H7 (cell line): ENCODE results near the gene VPS51. TPM values are rescaled to one million over a fixed set of nuclear protein-coding genes. Genes with fewer than 3 reads are reported as not detected.

Experiments used
- DNase-seq: peaks from one replicate; pipeline ENCODE4 v3.0.0; 2012
- H3K27me3 ChIP-seq: 2 replicates; pipeline ENCODE4 v1.6.0; 2011; ENCODE audit warnings: mild to moderate bottlenecking, low read length; ENCODE audit not compliant: control insufficient read depth, insufficient read depth
- H3K36me3 ChIP-seq: replicated peaks from 2 replicates; pipeline ENCODE4 v1.5.1; 2011; ENCODE audit warnings: low read length; ENCODE audit not compliant: control insufficient read depth, insufficient read depth
- H3K4me3 ChIP-seq: 2 replicates; pipeline ENCODE4 v1.5.1; 2011; ENCODE audit warnings: low read depth, mild to moderate bottlenecking, control low read depth, low read length, moderate library complexity; ENCODE audit not compliant: insufficient read depth
- total RNA-seq: library from RNA; depleted of rRNA; stranded (reverse); fragments of >200 nt; shearing (Covaris generic); gene quantifications from 2 replicates; pipeline ENCODE4 v1.2.3, GENCODE V29; 2014

Gene VPS51
- total RNA-seq, 1 experiment from 2014 or later, result 162 TPM

DNA sequence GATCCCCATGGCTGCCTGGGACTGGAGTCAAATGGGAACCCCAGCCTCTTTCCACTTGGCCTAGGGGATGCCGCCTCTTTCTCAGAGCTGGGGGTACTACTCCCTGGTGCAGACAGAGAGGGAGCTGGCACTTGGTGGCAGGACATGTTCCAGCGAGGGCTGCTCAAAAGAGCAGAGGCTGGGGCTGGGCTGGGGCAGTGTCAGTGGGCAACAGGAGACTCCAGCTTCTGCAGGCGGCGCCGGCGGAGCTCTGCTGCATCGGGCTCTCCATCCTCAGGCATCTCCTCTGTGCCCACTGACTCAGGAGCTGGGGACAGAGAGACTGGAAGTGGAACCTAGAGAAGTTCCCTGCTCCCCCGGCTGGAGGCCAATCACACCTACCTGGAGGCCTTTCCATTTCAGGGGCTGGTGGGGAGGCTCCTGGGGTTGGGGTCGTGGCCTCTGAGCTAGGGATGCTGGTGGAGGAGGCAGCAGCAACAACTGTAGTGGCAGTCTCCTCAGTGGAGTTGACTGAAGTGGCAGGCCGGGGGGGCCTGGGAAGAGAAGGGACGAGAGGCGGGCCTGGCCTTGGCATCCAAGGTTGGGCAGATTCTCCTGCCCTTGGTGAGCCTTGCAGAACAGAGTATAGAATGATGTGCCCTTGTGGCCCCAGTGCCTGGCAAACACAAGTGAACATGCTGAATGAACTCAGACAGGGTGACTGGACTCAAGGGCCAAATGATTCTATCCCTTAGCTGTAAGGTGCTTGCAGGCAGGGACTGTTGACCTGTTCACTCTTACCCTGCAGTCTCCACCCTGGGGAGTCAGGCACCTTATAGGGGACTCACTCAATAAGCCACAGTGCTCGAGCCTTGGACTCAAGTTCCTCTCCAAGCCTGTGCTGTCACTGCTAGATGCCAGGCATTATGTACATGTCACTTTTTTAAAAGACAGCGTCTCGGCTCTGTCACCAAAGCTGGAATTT lies 32.5 kb downstream of the VPS51 start:
- DNase-seq, result peak; percentile 28
- no peak overlapping the region for H3K4me3 ChIP-seq
- H3K36me3 ChIP-seq, result peaks cover 56% of the 10 kb centered on the region
- no peaks in the 10 kb centered on the region for H3K27me3 ChIP-seq

DNA sequence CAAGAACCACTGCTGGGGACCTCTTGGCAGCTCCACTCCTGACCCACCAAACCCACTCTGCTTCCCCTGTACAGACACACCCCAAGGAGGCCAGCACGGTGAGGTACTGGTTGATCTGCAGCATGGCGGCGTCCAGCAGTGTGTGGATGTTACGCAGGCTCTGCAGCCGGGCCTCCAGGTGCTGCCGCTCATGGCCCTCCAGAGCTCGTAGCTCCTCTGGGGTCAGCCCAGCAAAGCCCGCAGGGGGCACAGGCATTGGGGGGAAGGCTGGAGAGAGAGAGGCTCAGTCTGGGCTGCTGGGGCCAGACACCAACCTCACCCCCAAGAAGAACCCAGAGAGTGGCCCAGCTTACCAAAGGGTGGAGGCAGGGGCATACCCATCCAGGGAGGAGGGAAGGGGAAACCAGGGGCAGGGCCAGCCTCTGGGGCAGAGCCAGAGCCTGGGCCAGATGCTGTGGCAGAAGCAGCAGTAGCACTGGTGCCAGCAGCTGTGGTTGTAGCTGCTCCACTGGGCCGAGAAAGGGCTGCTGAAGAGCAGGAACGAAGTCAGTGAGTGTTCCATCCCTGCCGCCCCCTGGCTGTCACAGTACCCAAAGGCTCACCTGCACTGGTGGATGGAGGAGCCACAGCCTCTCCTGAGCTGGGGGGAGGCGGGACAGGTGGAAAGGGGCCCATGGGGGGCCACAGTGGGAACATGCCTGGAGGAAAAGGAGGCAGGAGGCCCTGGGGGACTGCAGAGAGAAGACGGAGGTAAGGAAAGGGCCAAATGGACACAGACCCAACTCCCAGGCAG lies 33.8 kb downstream of the VPS51 start:
- H3K4me3 ChIP-seq, result no peak overlapping the region
- peaks cover 50% of the 10 kb centered on the region for H3K36me3 ChIP-seq
- H3K27me3 ChIP-seq, result no peaks in the 10 kb centered on the region
- peak; percentile 72 for DNase-seq

DNA sequence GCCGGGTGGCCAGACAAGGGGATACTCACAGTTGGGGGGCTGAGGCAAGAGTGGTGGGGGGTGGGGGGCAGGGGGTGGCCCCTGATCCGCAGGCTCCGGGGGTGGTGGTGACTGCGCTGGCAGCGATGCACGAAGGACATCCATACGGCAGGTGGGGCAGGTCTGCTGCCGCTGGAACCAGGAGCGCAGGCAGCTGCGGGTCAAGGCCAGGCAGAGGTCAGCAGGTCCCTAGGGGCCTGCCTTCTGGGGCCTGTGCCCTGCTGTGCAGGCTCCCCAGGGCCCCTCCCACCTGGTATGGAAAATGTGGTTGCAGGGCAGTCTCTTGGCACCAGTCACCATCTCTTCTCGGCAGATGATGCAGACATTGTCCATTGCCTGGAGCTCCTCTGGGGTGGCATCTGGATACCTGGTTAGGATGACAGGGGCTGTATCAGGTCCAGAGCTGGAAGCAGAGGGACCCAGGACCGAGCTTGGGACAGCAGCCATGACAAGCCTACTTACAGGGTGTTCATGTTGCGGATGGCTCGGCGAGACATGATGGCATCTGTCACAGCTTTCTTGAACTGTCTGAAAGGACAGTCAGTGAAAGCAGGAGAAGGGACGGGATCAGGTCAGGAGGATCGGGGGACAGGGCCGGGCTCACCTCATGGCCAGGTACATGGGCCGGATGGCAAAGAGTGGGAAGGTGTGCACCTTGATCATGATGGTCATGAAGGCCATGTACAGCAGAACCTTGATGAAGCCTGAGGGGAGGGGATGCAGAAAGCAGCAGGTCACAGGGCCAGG lies 34.8 kb downstream of the VPS51 start:
- no peak overlapping the region for H3K4me3 ChIP-seq
- DNase-seq, result no peak
- H3K36me3 ChIP-seq, result peaks cover 42% of the 10 kb centered on the region
- H3K27me3 ChIP-seq, result no peaks in the 10 kb centered on the region

DNA sequence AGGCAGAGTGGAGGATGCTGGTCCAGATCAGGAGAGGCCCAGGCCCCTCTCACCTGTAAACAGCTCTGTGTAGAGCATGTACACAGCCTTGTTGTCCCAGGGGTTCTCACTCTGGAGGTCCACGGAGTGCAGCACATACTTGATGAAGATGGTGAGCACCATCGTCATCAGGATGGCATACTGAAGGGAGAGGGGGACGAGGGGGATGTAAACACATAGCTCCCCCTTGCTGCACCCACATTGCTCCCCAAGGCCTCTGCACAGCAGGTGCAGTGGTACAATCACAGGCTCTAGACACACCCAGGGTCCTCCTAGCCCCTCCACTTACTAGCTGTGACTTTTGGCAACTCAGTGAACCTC lies 35.4 kb downstream of the VPS51 start:
- Histone ChIP-seq H3K27me3 (no peaks in the 10 kb centered on the region), H3K4me3 (no peak overlapping the region), H3K36me3 (peaks cover 39% of the 10 kb centered on the region)
- DNase-seq, result no peak

DNA sequence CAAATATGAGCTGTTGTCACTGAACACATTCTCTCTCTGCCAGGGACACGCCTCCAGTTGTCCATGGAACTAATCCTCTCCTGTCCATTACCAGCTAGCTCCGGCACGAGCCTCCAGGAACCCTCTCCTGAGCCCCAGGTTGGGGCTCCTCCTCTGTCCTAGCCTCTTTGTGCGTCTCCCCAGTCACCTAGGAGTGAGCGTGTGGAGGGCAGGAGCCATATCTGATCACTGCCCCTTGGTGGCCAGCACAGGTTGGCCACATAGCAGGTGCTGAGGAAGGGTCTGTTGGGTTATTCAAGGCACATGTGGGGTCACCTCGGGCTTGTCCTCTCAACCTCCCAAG lies 35.9 kb downstream of the VPS51 start:
- Histone ChIP-seq H3K27me3 (no peaks in the 10 kb centered on the region), H3K4me3 (no peak overlapping the region), H3K36me3 (peaks cover 34% of the 10 kb centered on the region)

DNA sequence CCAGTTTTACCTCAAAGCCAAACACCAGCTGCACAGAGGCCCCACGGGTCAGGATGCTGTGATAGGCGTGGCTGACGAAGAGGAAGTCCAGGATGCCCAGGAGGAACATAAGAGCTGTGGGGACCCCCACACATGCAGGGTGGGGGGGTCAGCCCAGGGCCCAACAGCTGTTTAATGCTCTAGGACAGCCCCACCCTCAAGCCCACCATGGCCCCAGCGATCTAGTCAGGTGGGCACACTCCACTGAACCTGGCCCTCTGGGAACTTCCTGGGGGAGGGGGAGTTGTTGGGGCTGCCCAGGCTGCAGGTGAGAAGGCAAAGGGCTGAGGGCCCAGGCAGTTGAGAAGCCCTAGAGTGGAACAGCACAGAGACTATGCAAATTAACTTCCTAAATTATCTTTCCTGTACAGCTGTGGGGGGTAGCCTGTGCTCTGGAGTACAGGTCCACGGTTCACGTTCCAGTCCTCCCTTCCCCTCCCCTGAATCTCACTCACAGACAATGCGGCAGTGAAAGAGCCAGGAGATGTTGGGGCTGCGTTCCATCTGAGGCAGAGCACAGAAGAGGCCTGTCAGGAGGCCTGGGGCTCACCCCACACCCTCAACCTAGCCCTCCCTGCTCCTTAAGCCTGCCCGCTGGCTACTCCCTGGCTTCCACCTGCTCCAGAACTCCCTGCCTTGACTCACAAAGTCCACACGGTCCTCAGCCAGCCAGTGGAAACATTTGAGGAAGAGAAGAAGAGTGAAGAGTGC lies 36.4 kb downstream of the VPS51 start:
- Histone ChIP-seq H3K4me3 (no peak overlapping the region), H3K36me3 (peaks cover 34% of the 10 kb centered on the region), H3K27me3 (no peaks in the 10 kb centered on the region)
- DNase-seq, result no peak

More for the DNA sequence above, 35.9 kb downstream of the VPS51 start:
- no peak for DNase-seq

DNA sequence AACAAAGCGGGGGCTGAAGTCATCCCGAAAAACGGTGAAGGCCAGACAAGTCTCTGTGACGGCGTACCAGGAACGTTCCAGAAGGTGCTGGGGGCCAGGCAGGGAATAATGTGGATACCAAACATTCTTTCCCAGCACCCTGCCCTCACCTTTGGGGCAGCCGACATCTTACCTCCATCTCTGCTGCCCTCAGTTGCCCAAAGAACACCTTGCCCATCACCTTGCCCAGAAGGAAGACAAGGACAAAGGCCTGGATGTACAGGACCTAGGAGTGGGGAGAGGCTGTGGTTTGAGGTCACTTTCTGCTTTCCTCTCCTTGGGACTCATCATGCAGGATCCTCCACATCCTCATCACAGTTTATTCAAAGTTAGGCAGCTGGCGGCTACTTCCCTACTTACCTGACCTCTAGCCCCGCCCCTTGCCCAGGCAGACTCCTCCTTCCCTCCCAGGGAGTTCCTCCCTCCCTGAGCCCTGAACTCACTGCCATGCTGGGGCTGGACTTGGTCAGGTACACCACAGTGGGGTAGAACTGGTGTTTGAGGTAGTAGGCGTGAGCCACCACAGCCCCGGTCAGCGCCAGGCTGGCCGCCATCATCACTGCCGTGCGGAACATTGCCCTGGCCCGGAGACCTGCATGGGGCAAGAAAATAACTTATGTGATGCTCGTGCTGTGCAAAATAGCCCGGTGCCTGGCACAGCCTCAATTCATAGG lies 37.1 kb downstream of the VPS51 start:
- Histone ChIP-seq H3K4me3 (peak overlapping the region; percentile 96), H3K36me3 (peaks cover 29% of the 10 kb centered on the region), H3K27me3 (no peaks in the 10 kb centered on the region)
- peak; percentile 91 for DNase-seq

DNA sequence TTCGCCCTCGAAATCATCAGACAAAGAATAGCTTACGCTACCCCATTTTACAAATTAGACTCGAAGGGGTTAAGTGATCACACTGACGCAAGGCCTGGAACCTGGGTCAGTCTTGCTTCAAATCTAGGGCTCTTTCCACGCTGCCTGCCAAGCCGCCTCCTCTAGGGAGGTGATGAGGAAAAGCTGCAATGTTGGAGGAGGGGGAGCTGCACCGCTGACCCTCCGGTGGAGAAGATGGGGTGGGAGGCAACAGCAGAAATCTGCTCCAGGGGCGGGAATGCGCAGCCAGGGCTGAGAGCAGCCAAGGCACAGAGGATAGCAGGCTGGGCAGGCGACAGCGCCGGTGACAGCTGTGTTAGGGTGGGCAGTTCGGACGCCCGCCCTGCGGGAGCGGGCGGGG lies 37.7 kb downstream of the VPS51 start:
- Histone ChIP-seq H3K4me3 (peak overlapping the region; percentile 96), H3K27me3 (no peaks in the 10 kb centered on the region), H3K36me3 (peaks cover 27% of the 10 kb centered on the region)
- DNase-seq, result no peak

DNA sequence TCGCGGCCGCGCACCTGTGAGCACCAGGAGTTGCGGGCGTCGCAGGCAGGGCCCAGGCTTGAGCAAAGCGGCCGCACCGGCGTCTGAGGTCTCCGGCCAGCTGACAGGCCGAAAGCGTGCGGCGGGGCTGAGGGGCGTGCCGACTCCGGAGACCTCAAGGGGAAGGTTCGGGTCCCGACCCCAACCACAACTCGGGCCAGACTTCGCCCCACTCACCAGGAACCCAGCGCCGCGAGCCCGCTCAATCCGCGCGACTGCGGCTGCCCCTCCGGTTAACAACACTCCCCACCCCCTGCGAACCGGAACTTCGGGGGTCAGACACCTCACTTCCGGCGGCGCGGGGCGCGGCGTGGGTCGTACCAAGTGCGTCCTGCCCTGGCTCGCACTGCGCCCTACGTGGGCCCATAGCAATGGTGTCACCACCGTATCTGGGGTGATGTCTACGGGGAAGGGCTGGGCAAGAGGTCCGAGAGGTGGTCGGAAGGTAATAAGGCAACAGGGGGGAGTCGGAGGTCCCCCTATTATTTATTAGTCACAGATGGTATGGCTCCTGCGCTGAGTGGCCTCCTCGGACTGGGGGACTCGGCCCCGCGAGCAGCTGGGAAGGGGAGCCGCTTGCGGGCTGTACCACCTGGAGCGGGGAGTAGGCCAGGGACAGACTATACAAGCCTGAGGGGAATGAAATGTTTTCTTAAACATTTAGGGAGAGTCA lies 38.4 kb downstream of the VPS51 start, which contains the start of gene SYVN1:
SYVN1 (minus strand) TSS at position 280 of the 712 bp plus-strand sequence. CDS start 918 bp downstream, outside the sequence.
- Histone ChIP-seq H3K4me3 (peak within 1 kb of the TSS; percentile 96), H3K36me3 (peaks cover 23% of the 10 kb centered on the region), H3K27me3 (no peaks in the 10 kb centered on the region)
- DNase-seq, result peak; percentile 97

DNA sequence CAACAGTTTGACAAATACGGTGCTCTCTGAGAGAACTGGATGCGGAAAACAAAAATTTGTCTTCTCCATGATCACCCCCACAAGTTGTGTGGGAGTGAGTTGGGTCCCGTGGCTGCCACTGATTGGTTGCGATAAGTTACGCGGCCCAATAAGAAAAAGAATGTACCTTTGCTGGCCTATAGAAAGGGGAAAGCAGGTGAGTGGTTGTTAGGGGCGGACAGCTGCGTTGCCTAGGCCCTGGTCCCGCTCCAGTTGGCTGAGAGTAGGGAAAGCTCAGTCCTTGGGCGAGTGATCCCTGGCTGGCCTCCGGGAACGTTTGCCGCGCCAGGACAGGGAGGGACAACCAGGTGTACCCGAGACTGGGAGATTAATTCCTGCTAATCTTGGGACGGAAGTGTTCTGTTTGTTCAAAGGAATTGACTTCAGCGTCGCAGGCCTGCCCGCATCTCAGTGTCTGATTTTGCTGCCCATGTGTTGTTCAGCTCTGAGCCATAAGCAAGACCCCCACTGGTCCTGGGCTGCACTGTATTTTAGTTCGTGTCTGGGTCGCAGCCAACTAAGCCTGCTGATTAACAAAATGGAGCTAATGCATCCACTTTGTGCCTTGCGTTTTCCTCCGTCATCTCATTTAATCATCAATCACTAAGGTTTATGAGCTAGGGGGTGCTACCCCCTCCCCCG lies 39.1 kb downstream of the VPS51 start:
- peaks cover 1% of the 10 kb centered on the region for H3K27me3 ChIP-seq
- peaks cover 18% of the 10 kb centered on the region for H3K36me3 ChIP-seq
- peak overlapping the region; percentile 96 for H3K4me3 ChIP-seq
- peak; percentile 98 for DNase-seq

DNA sequence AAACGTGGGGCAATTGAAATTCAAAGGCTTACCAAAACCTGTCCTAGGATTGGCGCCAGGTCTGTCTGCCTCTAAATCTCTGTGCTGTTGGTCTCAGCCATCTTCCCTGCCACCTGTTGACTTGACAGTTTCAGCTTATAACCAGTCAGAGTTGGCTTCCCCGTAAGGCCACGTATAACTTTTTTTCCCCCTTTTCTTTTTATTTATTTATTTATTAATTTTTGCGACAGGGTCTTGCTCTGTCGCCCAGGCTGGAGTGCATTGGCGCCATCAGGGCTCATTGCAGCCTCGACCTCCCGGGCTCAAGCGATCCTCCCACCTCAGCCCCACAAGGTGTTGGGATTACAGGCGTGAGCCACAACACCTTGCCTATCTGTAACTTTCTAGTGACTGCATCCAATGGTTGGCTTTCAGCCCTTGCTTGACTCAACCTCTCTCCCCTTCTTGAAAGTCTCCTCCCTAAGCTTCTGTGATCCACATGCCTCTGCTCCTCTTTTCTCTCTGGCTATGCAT lies 39.7 kb downstream of the VPS51 start:
- peak overlapping the region; percentile 40 for H3K4me3 ChIP-seq

DNA sequence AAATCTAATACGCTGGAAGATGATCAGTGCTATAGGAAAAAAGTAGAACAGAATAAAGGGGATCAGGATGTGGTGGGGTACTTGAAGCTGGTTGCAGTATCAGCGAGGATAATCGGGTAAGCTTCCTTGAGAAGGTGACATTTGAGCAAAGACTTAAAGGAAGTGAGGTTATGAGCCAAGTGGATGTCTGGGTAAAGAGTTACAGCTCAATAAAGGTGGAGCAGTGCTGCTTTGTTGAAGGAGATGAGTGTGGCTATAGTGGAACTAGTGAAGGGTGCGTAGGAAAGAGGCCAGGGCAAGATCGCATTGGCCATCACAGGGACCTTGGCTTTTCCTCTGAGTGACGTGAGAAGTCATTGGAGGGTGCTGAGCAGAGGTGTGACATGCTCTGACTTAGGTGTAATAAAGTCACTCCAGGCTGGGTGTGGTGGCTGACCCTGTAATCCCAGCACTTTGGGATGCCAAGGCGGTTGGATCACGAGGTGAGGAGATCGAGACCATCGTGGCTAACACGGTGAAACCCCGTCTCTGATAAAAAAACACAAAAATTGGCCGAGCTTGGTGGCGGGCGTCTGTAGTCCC lies 40.6 kb downstream of the VPS51 start:
- peaks cover 11% of the 10 kb centered on the region for H3K36me3 ChIP-seq
- H3K27me3 ChIP-seq, result peaks cover 2% of the 10 kb centered on the region
- H3K4me3 ChIP-seq, result no peak overlapping the region
- no peak for DNase-seq

More for the DNA sequence above, 39.7 kb downstream of the VPS51 start:
- no peak for DNase-seq
- Histone ChIP-seq H3K36me3 (peaks cover 18% of the 10 kb centered on the region), H3K27me3 (peaks cover 2% of the 10 kb centered on the region)
